Esophagus muscularis mucosa (tissue), 4 donors: ENCODE measurements around the gene GRAMD2B. TPM values are rescaled to one million over a fixed set of nuclear protein-coding genes. Genes with fewer than 3 reads are reported as not detected.

Experiments used
- DNase-seq: peaks from one replicate; pipeline ENCODE4 v3.0.0-alpha.2; 2017; ENCODE audit errors: extremely low spot score
- H3K27ac ChIP-seq, 4 donors: fragments of 200-600 bp; sonication (generic); replicated peaks in 1 of 4; 1 replicate in 3 of 4; 2 replicates in 1 of 4; pipeline ENCODE4 v1.5.1; 2016 to 2019; ENCODE audit warnings: mild to moderate bottlenecking in 1 of 4
- H3K27me3 ChIP-seq, 4 donors: fragments of 200-600 bp; sonication (generic); one replicate each; pipeline versions ENCODE4 v1.5.1 to v1.6.0; 2016 to 2019
- H3K36me3 ChIP-seq, 4 donors: fragments of 200-600 bp; sonication (generic); one replicate each; pipeline ENCODE4 v1.5.1; 2016 to 2019
- H3K4me1 ChIP-seq, 4 donors: fragments of 200-600 bp; sonication (generic); one replicate each; pipeline ENCODE4 v1.5.1; 2016 to 2019
- H3K4me3 ChIP-seq, 4 donors: fragments of 200-600 bp; sonication (generic); 1 replicate in 2 of 4; 2 replicates in 2 of 4; pipeline ENCODE4 v1.5.1; 2016 to 2019; ENCODE audit warnings: mild to moderate bottlenecking in 4 of 4, moderate library complexity in 1 of 4
- H3K9me3 ChIP-seq, 4 donors: fragments of 200-600 bp; sonication (generic); 1 replicate in 3 of 4; 2 replicates in 1 of 4; pipeline ENCODE4 v1.5.1; 2016 to 2019
- CTCF ChIP-seq, 3 experiments: fragments of 200-600 bp in 2 of 3; fragments of 450-650 bp in 1 of 3; sonication (generic) in 2 of 3; IDR thresholded peaks; one replicate each; pipeline ENCODE4 v1.5.1; 2017 to 2019; ENCODE audit warnings: antibody characterized with exemption in 3 of 3, mild to moderate bottlenecking in 2 of 3, moderate library complexity in 1 of 3
- EP300 ChIP-seq: sonication (generic); formaldehyde crosslinking; IDR thresholded peaks from one replicate; pipeline ENCODE4 v1.6.1; 2017; ENCODE audit warnings: antibody characterized with exemption
- POLR2A ChIP-seq: fragments of 450-650 bp; IDR thresholded peaks from one replicate; pipeline ENCODE4 v1.6.1; 2017; ENCODE audit warnings: antibody characterized with exemption, moderate library complexity, mild to moderate bottlenecking, low read depth
- POLR2AphosphoS5 ChIP-seq, 2 donors: sonication (generic); formaldehyde crosslinking; IDR thresholded peaks; one replicate each; pipeline ENCODE4 v1.6.1; 2017; ENCODE audit warnings: antibody characterized with exemption in 2 of 2
- WGBS: methylation state at CpG from one replicate; pipeline ENCODE4 v1.1.5; 2018; 5-methylcytosine and 5-hydroxymethylcytosine counted together
- intact Hi-C: fragments of 100-400 bp; cut with DNase I; formaldehyde crosslinking; loops from one replicate; pipeline ENCODE4 v1.15.1; 2023
- total RNA-seq, 4 donors: library from RNA; depleted of rRNA; stranded (reverse); fragments of >200 nt; gene quantifications; one replicate each; pipeline versions ENCODE4 v1.1.0 to v1.2.1, GENCODE V29; 2016

GRAMD2B gene
- total RNA-seq, 4 donors from 2014 or later: 37.9 to 76.5 (median 49.4) TPM

- Histone ChIP-seq H3K27ac (no peak overlapping the region), H3K27me3 (no peaks in the 10 kb centered on the region), H3K36me3 (no peaks in the 10 kb centered on the region), H3K4me3 (no peak overlapping the region), H3K4me1 (peaks cover 19 to 36% (median 30%) of the 10 kb centered on the region in 4 donors), H3K9me3 (peaks cover 0 to 3% (median 0%) of the 10 kb centered on the region in 4 donors)
- no peak for DNase-seq
- no peak for TF ChIP-seq EP300
- TF ChIP-seq POLR2AphosphoS5 (IDR thresholded peaks at IDR 0.05): no peak
- TF ChIP-seq POLR2A: no peak
- no peak for TF ChIP-seq CTCF (IDR thresholded peaks at IDR 0.05)
- WGBS: 94% methylated on average over 1 of the region's 1 CpG
- intact Hi-C loops: no loop called here
These were observed 103.9 kb downstream of the GRAMD2B start for GRCh38 chr5:126527158-126527557.

- no peak for DNase-seq
- no peak overlapping the region for H3K4me3 ChIP-seq
- H3K4me1 ChIP-seq: peaks cover 19 to 39% (median 32%) of the 10 kb centered on the region in 4 donors
- no peak overlapping the region for H3K27ac ChIP-seq
- intact Hi-C loops: no loop called here
- TF ChIP-seq POLR2A (no peak), EP300 (no peak), CTCF (IDR thresholded peaks at IDR 0.05) (no peak), POLR2AphosphoS5 (IDR thresholded peaks at IDR 0.05) (no peak)
- H3K9me3 ChIP-seq: peaks cover 0 to 3% (median 0%) of the 10 kb centered on the region in 4 donors
- H3K36me3 ChIP-seq: no peaks in the 10 kb centered on the region
- H3K27me3 ChIP-seq: no peaks in the 10 kb centered on the region
These were observed 104.7 kb downstream of the GRAMD2B start for GRCh38 chr5:126527892-126528291.

GRCh38 chr5:126531543-126532120 is 108.4 kb downstream of the GRAMD2B start:
- WGBS: 47% methylated on average over 4 of the region's 4 CpGs
- TF ChIP-seq POLR2A: no peak
- no peak for TF ChIP-seq CTCF (IDR thresholded peaks at IDR 0.05)
- no peak for TF ChIP-seq POLR2AphosphoS5 (IDR thresholded peaks at IDR 0.05)
- TF ChIP-seq EP300: no peak
- Histone ChIP-seq H3K4me3 (no peak overlapping the region), H3K27me3 (no peaks in the 10 kb centered on the region), H3K4me1 (peaks cover 0 to 23% (median 21%) of the 10 kb centered on the region in 4 donors), H3K36me3 (no peaks in the 10 kb centered on the region), H3K9me3 (no peaks in the 10 kb centered on the region), H3K27ac (peak overlapping the region; percentile 46 to 63 (median 60))
- no peak for DNase-seq
- intact Hi-C loops: no loop called here

- Histone ChIP-seq H3K27me3 (no peaks in the 10 kb centered on the region), H3K9me3 (no peaks in the 10 kb centered on the region), H3K36me3 (no peaks in the 10 kb centered on the region), H3K27ac (no peak overlapping the region), H3K4me3 (no peak overlapping the region), H3K4me1 (peaks cover 4 to 43% (median 38%) of the 10 kb centered on the region in 4 donors)
- DNase-seq: no peak
- TF ChIP-seq POLR2AphosphoS5 (IDR thresholded peaks at IDR 0.05): no peak
- TF ChIP-seq CTCF (IDR thresholded peaks at IDR 0.05): no peak
- TF ChIP-seq EP300: no peak
- no peak for TF ChIP-seq POLR2A
- intact Hi-C loops: no loop called here
- WGBS: 86% methylated on average over 1 of the region's 1 CpG
These were observed 111.3 kb downstream of the GRAMD2B start for GRCh38 chr5:126534553-126534952.
